Tibial artery (tissue), 4 donors: ENCODE measurements around the gene RHOA.
"Not testable (repeated sequence)": the region's sequence is repeated elsewhere in the genome, so short reads cannot be mapped to it uniquely, and the experiment has no call there.

Source experiments
- DNase-seq, 2 donors: peaks; one replicate each; pipeline ENCODE4 v3.0.0-alpha.2; 2019
- H3K27ac ChIP-seq, 2 donors: fragments of 200-600 bp; sonication (generic) in 1 of 2; 1 replicate in 1 of 2; 2 replicates in 1 of 2; pipeline ENCODE4 v1.5.1; 2018 to 2019; ENCODE audit warnings: mild to moderate bottlenecking in 1 of 2
- H3K27me3 ChIP-seq, 2 donors: fragments of 200-600 bp; sonication (generic) in 1 of 2; one replicate each; pipeline versions ENCODE4 v1.5.1 to v1.6.0; 2016 to 2019
- H3K36me3 ChIP-seq, 3 donors: fragments of 200-600 bp; sonication (generic) in 2 of 3; one replicate each; pipeline ENCODE4 v1.5.1; 2016 to 2019; ENCODE audit warnings: mild to moderate bottlenecking in 2 of 3
- H3K4me1 ChIP-seq, 4 donors: fragments of 200-600 bp; sonication (generic) in 2 of 4; 1 replicate in 3 of 4; 2 replicates in 1 of 4; pipeline ENCODE4 v1.5.1; 2016 to 2019
- H3K4me3 ChIP-seq, 2 donors: fragments of 200-600 bp; sonication (generic) in 1 of 2; 1 replicate in 1 of 2; 2 replicates in 1 of 2; pipeline ENCODE4 v1.5.1; 2018 to 2019; ENCODE audit warnings: mild to moderate bottlenecking in 2 of 2
- H3K9me3 ChIP-seq, 3 donors: fragments of 200-600 bp; sonication (generic) in 1 of 3; one replicate each; pipeline ENCODE4 v1.5.1; 2016 to 2019
- intact Hi-C: fragments of 100-400 bp; cut with DNase I; formaldehyde crosslinking; loops from one replicate; pipeline ENCODE4 v1.15.0; 2023; ENCODE audit warnings: low total_unique reads
- TF ChIP-seq, protein P1 (sequence below), 2 experiments: fragments of 200-600 bp in 1 of 2; fragments of 450-650 bp in 1 of 2; IDR thresholded peaks; one replicate each; pipeline ENCODE4 v1.5.1; 2017 to 2019; ENCODE audit warnings: antibody characterized with exemption in 2 of 2, mild to moderate bottlenecking in 1 of 2, moderate library complexity in 1 of 2

RHOA gene

DNA sequence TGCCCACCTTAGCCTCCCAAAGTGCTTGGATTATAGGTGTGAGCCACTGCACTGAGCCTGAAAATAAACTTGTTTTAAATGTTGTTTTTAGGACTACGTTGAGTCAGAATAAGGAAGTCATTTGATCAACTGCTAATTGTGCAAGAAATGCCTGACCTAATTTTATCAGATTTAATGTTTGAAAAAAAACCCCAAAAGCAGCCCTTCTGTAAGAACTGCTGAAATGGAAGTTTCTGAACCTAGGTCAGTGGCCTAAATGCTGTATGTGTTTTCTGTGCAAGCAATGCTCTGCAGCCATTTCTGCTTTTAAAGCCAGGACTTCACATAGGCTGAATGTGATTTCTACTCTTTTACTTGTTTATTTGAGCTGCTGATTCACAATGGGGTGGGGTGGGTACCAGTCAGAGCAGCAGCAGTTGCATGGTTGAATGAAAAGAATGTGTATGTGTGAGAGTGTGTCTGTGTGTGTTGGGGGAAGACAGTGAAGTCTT, 60.2 kb downstream of the RHOA start:
- intact Hi-C loops, result loop anchor here (10.0 kb wide), 1 partner anchor 53 kb away; no protein-coding TSS in a partner anchor
- H3K36me3 ChIP-seq, result peaks cover 5 to 16% (median 7%) of the 10 kb centered on the region in 3 donors
- peaks cover 0 to 45% (median 23%) of the 10 kb centered on the region in 4 donors for H3K4me1 ChIP-seq
- H3K9me3 ChIP-seq, result no peaks in the 10 kb centered on the region
- TF ChIP-seq, protein P1, sequence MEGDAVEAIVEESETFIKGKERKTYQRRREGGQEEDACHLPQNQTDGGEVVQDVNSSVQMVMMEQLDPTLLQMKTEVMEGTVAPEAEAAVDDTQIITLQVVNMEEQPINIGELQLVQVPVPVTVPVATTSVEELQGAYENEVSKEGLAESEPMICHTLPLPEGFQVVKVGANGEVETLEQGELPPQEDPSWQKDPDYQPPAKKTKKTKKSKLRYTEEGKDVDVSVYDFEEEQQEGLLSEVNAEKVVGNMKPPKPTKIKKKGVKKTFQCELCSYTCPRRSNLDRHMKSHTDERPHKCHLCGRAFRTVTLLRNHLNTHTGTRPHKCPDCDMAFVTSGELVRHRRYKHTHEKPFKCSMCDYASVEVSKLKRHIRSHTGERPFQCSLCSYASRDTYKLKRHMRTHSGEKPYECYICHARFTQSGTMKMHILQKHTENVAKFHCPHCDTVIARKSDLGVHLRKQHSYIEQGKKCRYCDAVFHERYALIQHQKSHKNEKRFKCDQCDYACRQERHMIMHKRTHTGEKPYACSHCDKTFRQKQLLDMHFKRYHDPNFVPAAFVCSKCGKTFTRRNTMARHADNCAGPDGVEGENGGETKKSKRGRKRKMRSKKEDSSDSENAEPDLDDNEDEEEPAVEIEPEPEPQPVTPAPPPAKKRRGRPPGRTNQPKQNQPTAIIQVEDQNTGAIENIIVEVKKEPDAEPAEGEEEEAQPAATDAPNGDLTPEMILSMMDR (IDR thresholded peaks at IDR 0.05), result no peak
- DNase-seq, result no peak
- no peaks in the 10 kb centered on the region for H3K27me3 ChIP-seq
- peak overlapping the region; percentile 52 to 63 for H3K27ac ChIP-seq
- no peak overlapping the region for H3K4me3 ChIP-seq

DNA sequence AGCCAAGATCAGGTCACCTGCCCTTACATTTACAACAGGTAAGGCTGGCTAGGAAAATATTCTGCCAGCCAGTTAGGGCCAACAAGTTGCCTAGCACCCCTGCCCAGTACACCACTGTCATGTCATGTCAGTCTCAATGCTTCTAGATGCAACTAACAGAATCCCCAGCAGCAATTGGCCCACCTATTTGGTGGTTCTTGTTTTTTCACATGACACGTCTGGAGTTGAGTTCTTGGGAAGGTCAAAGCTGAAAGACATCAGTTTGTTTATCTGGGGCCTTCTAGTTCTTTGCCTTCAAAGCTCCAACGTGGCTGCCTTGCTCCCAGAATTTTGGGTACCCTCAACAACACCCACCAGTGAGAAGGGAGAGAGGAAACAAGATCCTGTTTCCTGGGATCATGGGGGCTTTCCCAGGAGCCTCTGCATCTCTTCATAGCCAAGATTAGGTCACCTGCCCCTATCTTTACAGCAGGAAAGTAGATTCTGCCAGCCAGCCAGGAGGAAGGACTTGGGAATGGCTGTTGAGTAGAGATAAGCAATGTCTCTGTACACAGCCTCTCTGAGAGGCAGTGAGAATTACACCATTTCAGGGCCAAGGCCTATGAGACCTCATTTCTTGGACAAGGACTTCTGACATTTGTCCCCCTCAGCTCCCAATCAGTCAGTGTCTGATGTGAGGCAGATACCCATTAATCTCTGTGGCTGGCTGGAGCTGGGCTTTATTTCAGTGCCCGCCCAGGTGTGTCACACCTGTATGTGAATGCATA, 62.2 kb downstream of the RHOA start:
- no peak overlapping the region for H3K4me3 ChIP-seq
- no peak for DNase-seq
- no peaks in the 10 kb centered on the region for H3K9me3 ChIP-seq
- peaks cover 0 to 37% (median 15%) of the 10 kb centered on the region in 4 donors for H3K4me1 ChIP-seq
- TF ChIP-seq, protein P1 (IDR thresholded peaks at IDR 0.05), result no peak
- no peak overlapping the region for H3K27ac ChIP-seq
- H3K36me3 ChIP-seq, result no peaks in the 10 kb centered on the region
- H3K27me3 ChIP-seq, result no peaks in the 10 kb centered on the region
- intact Hi-C loops, result loop anchor here (10.0 kb wide), 1 partner anchor 55 kb away; no protein-coding TSS in a partner anchor

DNA sequence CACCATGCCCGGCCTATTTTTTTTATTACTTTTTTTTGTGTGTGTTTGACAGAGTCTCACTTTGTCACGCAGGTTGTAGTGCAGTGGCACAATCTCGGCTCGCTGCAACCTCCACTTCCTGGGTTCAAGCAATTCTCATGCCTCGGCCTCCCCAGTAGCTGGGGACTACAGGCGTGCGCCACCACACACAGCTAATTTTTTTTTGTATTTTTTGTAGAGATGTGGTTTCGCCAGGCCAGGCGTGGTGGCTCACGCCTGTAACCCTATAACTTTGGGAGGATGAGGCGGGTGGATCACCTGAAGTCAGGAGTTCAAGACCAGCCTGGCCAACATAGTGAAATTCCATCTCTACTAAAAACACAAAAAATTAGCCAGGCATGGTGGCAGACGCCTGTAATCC, 63.4 kb downstream of the RHOA start:
- H3K27ac ChIP-seq, H3K9me3 ChIP-seq, H3K36me3 ChIP-seq, intact Hi-C loops, DNase-seq, H3K4me3 ChIP-seq, H3K27me3 ChIP-seq: not testable (repeated sequence)
- peaks cover 0 to 39% (median 15%) of the 10 kb centered on the region in 4 donors for H3K4me1 ChIP-seq

DNA sequence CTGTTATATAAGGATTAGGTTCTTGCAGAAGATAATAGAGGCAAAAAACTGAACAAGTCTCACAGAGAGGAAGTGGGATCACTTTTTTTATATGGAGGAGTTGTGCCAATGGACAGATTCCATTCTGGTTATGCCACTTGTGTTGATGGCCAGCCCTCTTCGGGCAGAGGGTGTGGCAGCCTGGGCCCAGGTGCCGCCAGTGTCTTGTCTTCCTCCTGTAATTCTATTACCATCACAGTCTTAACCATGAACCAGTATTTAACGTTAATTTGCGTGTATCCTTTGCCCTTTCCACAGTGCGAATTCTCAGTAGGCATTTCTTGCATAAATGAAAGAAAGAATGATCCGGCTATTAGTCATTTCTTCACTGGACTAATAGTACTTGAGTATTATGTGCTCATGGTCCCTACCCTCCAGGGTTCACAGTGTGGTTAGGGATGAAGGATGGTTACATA, 65.0 kb downstream of the RHOA start:
- DNase-seq, result no peak
- no peak overlapping the region for H3K4me3 ChIP-seq
- intact Hi-C loops, result no loop called here
- no peaks in the 10 kb centered on the region for H3K27me3 ChIP-seq
- peak overlapping the region; percentile 27 to 35 for H3K27ac ChIP-seq
- TF ChIP-seq, protein P1 (IDR thresholded peaks at IDR 0.05), result no peak
- no peaks in the 10 kb centered on the region for H3K9me3 ChIP-seq
- H3K36me3 ChIP-seq, result no peaks in the 10 kb centered on the region
- H3K4me1 ChIP-seq, result peaks cover 0 to 32% (median 14%) of the 10 kb centered on the region in 4 donors

DNA sequence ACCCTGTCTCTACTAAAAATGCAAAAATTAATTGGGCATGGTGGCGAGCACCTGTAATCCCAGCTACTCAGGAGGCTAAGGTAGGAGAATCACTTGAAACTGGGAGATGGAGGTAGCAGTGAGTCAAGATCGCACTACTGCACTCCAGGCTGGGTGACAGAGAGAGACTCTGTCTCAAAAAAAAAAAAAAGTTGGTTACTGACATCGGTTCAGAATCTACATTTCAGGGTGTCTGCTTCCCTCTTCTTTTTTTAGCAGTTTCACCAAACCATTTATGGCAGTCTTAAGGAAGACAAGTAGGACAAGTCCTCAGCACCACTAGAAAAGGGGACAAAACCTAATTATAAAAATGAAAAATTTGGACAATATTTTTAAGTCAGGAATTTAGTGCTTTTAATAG, 68.6 kb downstream of the RHOA start:
- intact Hi-C loops, result loop anchor here (5.0 kb wide), 1 partner anchor 104 kb away; no protein-coding TSS in a partner anchor
- peaks cover 0 to 39% (median 17%) of the 10 kb centered on the region in 4 donors for H3K4me1 ChIP-seq
- TF ChIP-seq, protein P1 (IDR thresholded peaks at IDR 0.05), result no peak
- H3K9me3 ChIP-seq, result no peaks in the 10 kb centered on the region
- no peak overlapping the region for H3K27ac ChIP-seq
- H3K36me3 ChIP-seq, result no peaks in the 10 kb centered on the region
- H3K27me3 ChIP-seq, result no peaks in the 10 kb centered on the region
- H3K4me3 ChIP-seq, result no peak overlapping the region
- DNase-seq, result no peak

DNA sequence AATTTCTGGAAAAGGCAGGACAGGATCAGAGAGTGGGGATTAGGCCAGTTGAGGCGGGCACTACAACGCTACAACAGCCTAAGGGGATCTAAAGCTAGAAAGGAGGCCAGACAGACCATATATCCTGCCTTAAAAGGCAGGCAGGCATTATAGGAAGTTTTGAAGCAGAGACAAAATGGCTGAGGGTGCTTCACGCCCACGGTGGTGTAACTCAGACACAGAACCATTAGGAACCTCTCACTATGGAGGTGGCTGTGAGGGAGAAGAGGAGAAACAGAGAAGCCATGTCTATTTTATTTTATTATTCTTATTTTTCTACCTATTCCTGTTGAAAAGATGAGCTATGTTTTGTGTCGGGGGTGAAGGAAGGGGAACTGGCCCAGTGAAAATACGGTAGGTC, 69.8 kb downstream of the RHOA start:
- peak overlapping the region in 1 of 2 donors; percentile 87 for H3K27ac ChIP-seq
- no peaks in the 10 kb centered on the region for H3K9me3 ChIP-seq
- H3K4me3 ChIP-seq, result no peak overlapping the region
- no peaks in the 10 kb centered on the region for H3K27me3 ChIP-seq
- intact Hi-C loops, result loop anchor here (5.0 kb wide), 1 partner anchor 105 kb away; no protein-coding TSS in a partner anchor
- DNase-seq, result no peak
- TF ChIP-seq, protein P1 (IDR thresholded peaks at IDR 0.05), result no peak
- peaks cover 0 to 47% (median 17%) of the 10 kb centered on the region in 4 donors for H3K4me1 ChIP-seq
- H3K36me3 ChIP-seq, result peaks cover 0 to 4% (median 0%) of the 10 kb centered on the region in 3 donors
